K562 treated with DMSO at 1 percent for 48 hours (cell line): ENCODE results near the gene CLMN. TPM values are rescaled to one million over a fixed set of nuclear protein-coding genes. Genes with fewer than 3 reads are reported as not detected.

Source experiments
- total RNA-seq: library from RNA; unstranded; fragments of 300-600 nt; gene quantifications from 2 replicates; pipeline ENCODE4 v1.2.3, GENCODE V29; 2022; ENCODE audit warnings: low replicate concordance; ENCODE audit errors: extremely low read depth

Gene CLMN
- total RNA-seq, result not detected in 2 replicates

GRCh38 chr14:95319312-95320077 lies at the start of gene CLMN:
TSS of gene CLMN (minus strand) at chr14:95319908. CDS start at chr14:95319792, 116 bp downstream.

GRCh38 chr14:95157327-95158189 lies 162.2 kb downstream of the CLMN start, which contains the start of gene DICER1:
TSS of gene DICER1 (minus strand) at chr14:95157529. CDS start at chr14:95133458, 24,071 bp downstream.

Other genes with a start within 250 kb of the CLMN start
- not detected in 2 replicates for gene DICER1, start 162.4 kb downstream of the CLMN start, total RNA-seq
- gene SYNE3, start 196.7 kb upstream of the CLMN start, total RNA-seq, result not detected in 2 replicates
- not detected in 2 replicates for gene GLRX5, start 215.1 kb upstream of the CLMN start, total RNA-seq